Astrocyte (in vitro differentiated cells and primary cell): Measurements from ENCODE around the gene MYH9.

Source experiments
- CTCF ChIP-seq: IDR thresholded peaks from 2 replicates; pipeline ENCODE4 v1.5.1; 2011; ENCODE audit warnings: low read depth, mild to moderate bottlenecking, inconsistent platforms, low read length, moderate library complexity; ENCODE audit not compliant: insufficient read depth
- EZH2 ChIP-seq: IDR thresholded peaks from 2 replicates; pipeline ENCODE4 v1.6.1; 2012; ENCODE audit warnings: mild to moderate bottlenecking, low read length, inconsistent platforms; ENCODE audit not compliant: insufficient read depth

GRCh38 chr22:36285545-36285944 is 102.2 kb downstream of the MYH9 start:
- TF ChIP-seq CTCF = no peak
- no peak for TF ChIP-seq EZH2
